ENCODE results near the gene SLC17A4.

DNA sequence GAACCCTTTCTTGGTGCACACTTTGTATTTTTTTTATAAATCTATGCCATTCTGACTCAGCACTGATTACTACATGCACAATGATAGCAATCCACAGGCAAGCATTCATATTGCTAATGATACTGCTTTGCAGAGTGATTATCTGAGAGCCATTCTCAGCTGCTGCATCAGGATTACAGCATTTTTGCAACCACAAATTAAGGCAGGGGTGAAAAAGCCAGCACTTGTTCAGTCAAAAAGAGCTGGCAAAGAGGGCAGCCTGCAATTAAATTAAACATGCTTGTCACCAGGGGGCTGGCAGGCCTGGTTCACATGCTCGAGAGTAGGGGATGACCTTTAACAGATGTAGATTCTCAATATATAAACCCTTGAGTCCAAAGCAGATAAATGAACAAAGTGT lies 40.7 kb upstream of the SLC17A4 start:
- TF ChIP-seq CTCF (IDR thresholded peaks at IDR 0.05) (no peak), POLR2A (IDR thresholded peaks at IDR 0.05) (no peak)

Measured in esophagus squamous epithelium (tissue), 4 donors.